DND-41 (cell line): ENCODE data around the gene SHB.
"Not testable (repeated sequence)": the region's sequence is repeated elsewhere in the genome, so short reads cannot be mapped to it uniquely, and the experiment has no call there.

Source experiments
- CTCF ChIP-seq: IDR thresholded peaks from 2 replicates; pipeline ENCODE4 v1.5.1; 2012; ENCODE audit warnings: borderline replicate concordance, low read length, moderate library complexity, mild to moderate bottlenecking; ENCODE audit not compliant: poor library complexity, severe bottlenecking; ENCODE audit errors: extremely low read depth
- EZH2 ChIP-seq: IDR thresholded peaks from 3 replicates; pipeline ENCODE4 v1.6.1; 2012; ENCODE audit warnings: borderline replicate concordance, low read depth, mild to moderate bottlenecking, moderate library complexity, low read length, inconsistent platforms; ENCODE audit not compliant: severe bottlenecking

GRCh38 chr9:37891042-37891441 is 178.0 kb downstream of the SHB start:
- not testable (repeated sequence) for TF ChIP-seq CTCF, EZH2
